Loucy (cell line): ENCODE data around the gene FANCC.
A peak's percentile ranks its signal among the peaks of the same experiment; 100 is the strongest.

Source experiments
- H2AFZ ChIP-seq: fragments of 200-600 bp; sonication (generic); 2 replicates; pipeline ENCODE4 v1.6.0; 2016; ENCODE audit warnings: antibody characterized with exemption, mild to moderate bottlenecking, low read length, moderate library complexity
- H3F3A ChIP-seq: fragments of 200-600 bp; 2 replicates; pipeline ENCODE4 v1.6.0; 2016; ENCODE audit warnings: antibody characterized with exemption, low read depth, mild to moderate bottlenecking
- H3K27me3 ChIP-seq: fragments of 200-600 bp; sonication (generic); 2 replicates; pipeline ENCODE4 v1.6.1; 2014; ENCODE audit warnings: low read length, mild to moderate bottlenecking; ENCODE audit not compliant: insufficient read depth, poor library complexity, severe bottlenecking
- H3K36me3 ChIP-seq: fragments of 200-600 bp; sonication (generic); 2 replicates; pipeline ENCODE4 v1.6.1; 2016; ENCODE audit warnings: low read length; ENCODE audit not compliant: insufficient read depth
- H3K4me1 ChIP-seq: fragments of 200-600 bp; sonication (generic); 2 replicates; pipeline ENCODE4 v1.5.1; 2014; ENCODE audit warnings: low read length, mild to moderate bottlenecking; ENCODE audit not compliant: insufficient read depth, poor library complexity, severe bottlenecking
- H3K4me2 ChIP-seq: fragments of 200-600 bp; sonication (generic); 2 replicates; pipeline ENCODE4 v1.6.0; 2014; ENCODE audit warnings: antibody characterized with exemption, low read length, low read depth, mild to moderate bottlenecking; ENCODE audit not compliant: poor library complexity, severe bottlenecking
- H3K4me3 ChIP-seq: fragments of 200-600 bp; sonication (generic); 2 replicates; pipeline ENCODE4 v1.5.1; 2014; ENCODE audit warnings: low read length, mild to moderate bottlenecking, mixed read lengths; ENCODE audit not compliant: poor library complexity, severe bottlenecking
- H3K79me2 ChIP-seq: fragments of 200-600 bp; sonication (generic); 2 replicates; pipeline ENCODE4 v1.6.1; 2014; ENCODE audit warnings: low read length; ENCODE audit not compliant: insufficient read depth
- H3K9ac ChIP-seq: fragments of 200-600 bp; sonication (generic); 2 replicates; pipeline ENCODE4 v1.6.0; 2014; ENCODE audit warnings: mild to moderate bottlenecking, low read depth, low read length, moderate library complexity; ENCODE audit not compliant: poor library complexity, severe bottlenecking
- H3K9me2 ChIP-seq: fragments of 200-600 bp; sonication (generic); replicated peaks from 2 replicates; pipeline ENCODE4 v1.6.1; 2016; ENCODE audit warnings: low read depth, low read length, mixed read lengths
- H3K9me3 ChIP-seq: fragments of 200-600 bp; sonication (generic); 2 replicates; pipeline ENCODE4 v1.6.1; 2014; ENCODE audit warnings: mild to moderate bottlenecking, antibody characterized with exemption, low read length, low read depth; ENCODE audit not compliant: insufficient read depth
- H4K20me1 ChIP-seq: fragments of 200-600 bp; sonication (generic); 2 replicates; pipeline ENCODE4 v1.6.0; 2014; ENCODE audit warnings: antibody characterized with exemption, low read length, mild to moderate bottlenecking; ENCODE audit not compliant: insufficient read depth, poor library complexity, severe bottlenecking
- EZH2phosphoT487 ChIP-seq: fragments of 200-600 bp; IDR thresholded peaks from 2 replicates; pipeline ENCODE4 v1.6.1; 2018; ENCODE audit warnings: antibody characterized with exemption, mild to moderate bottlenecking, moderate library complexity, borderline replicate concordance
- TF ChIP-seq, protein P1 (sequence below): fragments of 200-600 bp; sonication (generic); conservative IDR thresholded peaks from 2 replicates; pipeline ENCODE4 v1.5.1; 2014; ENCODE audit warnings: mild to moderate bottlenecking, antibody characterized with exemption, low read length

Gene FANCC

DNA sequence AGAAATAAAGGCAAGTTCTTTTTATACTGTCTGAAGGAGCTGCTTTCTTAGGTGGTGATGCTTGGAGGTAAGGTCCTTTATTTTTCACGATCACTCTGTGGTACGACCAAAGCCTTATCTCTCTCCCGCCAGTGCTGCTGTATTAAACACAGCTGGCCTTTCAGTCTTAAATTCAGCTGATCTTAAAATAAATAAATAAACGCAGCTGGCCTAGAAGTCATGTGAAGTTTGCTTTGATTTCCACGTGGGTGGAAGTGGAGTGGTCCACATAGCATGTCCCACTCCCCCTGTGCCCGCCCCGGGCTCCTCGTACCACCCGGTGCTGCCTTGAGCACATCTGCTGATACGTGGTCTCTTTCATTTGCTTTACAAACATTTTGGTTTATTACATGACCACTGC, 260.4 kb downstream of the FANCC start:
- Histone ChIP-seq H3K9ac (peak overlapping the region; percentile 84), H3K9me3 (no peaks in the 10 kb centered on the region), H3K4me2 (peak overlapping the region; percentile 63), H3K79me2 (no peaks in the 10 kb centered on the region), H3F3A (0 out of 2 replicates have a peak, but pooled peaks cover 4% of the 10 kb centered on the region), H4K20me1 (no peaks in the 10 kb centered on the region), H2AFZ (no peak overlapping the region), H3K4me3 (peak overlapping the region; percentile 14), H3K4me1 (peaks cover 70% of the 10 kb centered on the region), H3K9me2 (no peaks in the 10 kb centered on the region), H3K36me3 (no peaks in the 10 kb centered on the region), H3K27me3 (no peaks in the 10 kb centered on the region)
- TF ChIP-seq, protein P1, sequence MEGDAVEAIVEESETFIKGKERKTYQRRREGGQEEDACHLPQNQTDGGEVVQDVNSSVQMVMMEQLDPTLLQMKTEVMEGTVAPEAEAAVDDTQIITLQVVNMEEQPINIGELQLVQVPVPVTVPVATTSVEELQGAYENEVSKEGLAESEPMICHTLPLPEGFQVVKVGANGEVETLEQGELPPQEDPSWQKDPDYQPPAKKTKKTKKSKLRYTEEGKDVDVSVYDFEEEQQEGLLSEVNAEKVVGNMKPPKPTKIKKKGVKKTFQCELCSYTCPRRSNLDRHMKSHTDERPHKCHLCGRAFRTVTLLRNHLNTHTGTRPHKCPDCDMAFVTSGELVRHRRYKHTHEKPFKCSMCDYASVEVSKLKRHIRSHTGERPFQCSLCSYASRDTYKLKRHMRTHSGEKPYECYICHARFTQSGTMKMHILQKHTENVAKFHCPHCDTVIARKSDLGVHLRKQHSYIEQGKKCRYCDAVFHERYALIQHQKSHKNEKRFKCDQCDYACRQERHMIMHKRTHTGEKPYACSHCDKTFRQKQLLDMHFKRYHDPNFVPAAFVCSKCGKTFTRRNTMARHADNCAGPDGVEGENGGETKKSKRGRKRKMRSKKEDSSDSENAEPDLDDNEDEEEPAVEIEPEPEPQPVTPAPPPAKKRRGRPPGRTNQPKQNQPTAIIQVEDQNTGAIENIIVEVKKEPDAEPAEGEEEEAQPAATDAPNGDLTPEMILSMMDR, result no peak
- TF ChIP-seq EZH2phosphoT487, result no peak

DNA sequence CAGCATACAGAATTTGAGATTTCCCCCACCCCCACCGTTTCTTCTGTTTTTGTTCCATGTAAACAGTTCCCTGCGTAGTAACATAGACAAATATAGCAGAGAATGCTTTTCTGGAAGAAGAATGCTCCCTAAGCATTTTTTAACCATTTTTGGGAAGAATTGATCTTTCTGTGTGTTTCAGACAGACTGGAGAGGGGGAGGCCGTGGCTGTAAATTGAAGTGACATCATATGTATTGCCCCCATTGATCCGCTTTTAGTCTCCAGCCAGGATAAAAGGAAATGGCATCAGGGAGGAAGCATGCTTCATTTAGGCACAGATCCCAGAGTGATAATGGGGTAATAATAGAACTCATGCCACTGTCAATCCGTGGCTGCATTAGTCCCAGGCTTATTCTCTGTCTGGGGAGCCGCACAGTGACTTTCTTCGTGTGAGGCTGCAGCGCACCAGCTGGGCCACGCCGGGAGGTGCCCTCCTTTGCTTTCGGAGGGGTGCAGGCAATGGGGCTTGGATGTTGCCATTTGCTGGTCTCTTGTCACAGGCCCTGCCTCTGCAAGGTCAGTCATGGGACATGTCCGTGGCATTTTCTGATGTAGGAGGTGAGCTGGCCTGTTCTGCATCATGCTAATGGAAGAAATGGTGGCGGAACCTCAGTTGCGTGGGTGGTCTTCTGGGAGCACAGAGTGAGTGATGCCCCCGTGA, 261.5 kb downstream of the FANCC start:
- Histone ChIP-seq H3K4me2 (peak overlapping the region; percentile 63), H3F3A (0 out of 2 replicates have a peak, but pooled peaks cover 3% of the 10 kb centered on the region), H3K4me3 (no peak overlapping the region), H3K27me3 (no peaks in the 10 kb centered on the region), H3K9me2 (no peaks in the 10 kb centered on the region), H3K36me3 (no peaks in the 10 kb centered on the region), H3K9me3 (no peaks in the 10 kb centered on the region), H3K4me1 (peaks cover 60% of the 10 kb centered on the region), H3K9ac (peak overlapping the region; percentile 84), H4K20me1 (no peaks in the 10 kb centered on the region), H3K79me2 (no peaks in the 10 kb centered on the region), H2AFZ (no peak overlapping the region)
- TF ChIP-seq, protein P1, result no peak
- TF ChIP-seq EZH2phosphoT487, result no peak

GRCh38 chr9:95055334-95055850, 262.1 kb downstream of the FANCC start:
- Histone ChIP-seq H3K9ac (peak overlapping the region; percentile 31), H3K4me2 (peak overlapping the region; percentile 63), H3K79me2 (no peaks in the 10 kb centered on the region)

More at GRCh38 chr9:95055334-95055850, 262.1 kb downstream of the FANCC start:
- H3K4me1 ChIP-seq, result peaks cover 54% of the 10 kb centered on the region
- H3K9me2 ChIP-seq, result no peaks in the 10 kb centered on the region
- H2AFZ ChIP-seq, result no peak overlapping the region
- no peaks in the 10 kb centered on the region for H4K20me1 ChIP-seq
- H3F3A ChIP-seq, result 0 out of 2 replicates have a peak, but pooled peaks cover 3% of the 10 kb centered on the region
- H3K4me3 ChIP-seq, result no peak overlapping the region
- H3K36me3 ChIP-seq, result no peaks in the 10 kb centered on the region
- H3K9me3 ChIP-seq, result no peaks in the 10 kb centered on the region
- no peaks in the 10 kb centered on the region for H3K27me3 ChIP-seq
- no peak for TF ChIP-seq EZH2phosphoT487
- TF ChIP-seq, protein P1, result no peak
